Stimulated activated CD8-positive, alpha-beta memory T cell treated with anti-CD3 and anti-CD28 coated beads, Interleukin-7, amount 100 ng/mL, for 48 hours (primary cell): ENCODE data around the gene KLF14.
"Not testable (repeated sequence)": the region's sequence is repeated elsewhere in the genome, so short reads cannot be mapped to it uniquely, and the experiment has no call there.

Source experiments
- DNase-seq, 2 donors: peaks; one replicate each; pipeline ENCODE4 v3.0.0-alpha.2; 2020; ENCODE audit warnings: low read depth in 1 of 2; ENCODE audit errors: extremely low read depth in 1 of 2

KLF14 gene

DNA sequence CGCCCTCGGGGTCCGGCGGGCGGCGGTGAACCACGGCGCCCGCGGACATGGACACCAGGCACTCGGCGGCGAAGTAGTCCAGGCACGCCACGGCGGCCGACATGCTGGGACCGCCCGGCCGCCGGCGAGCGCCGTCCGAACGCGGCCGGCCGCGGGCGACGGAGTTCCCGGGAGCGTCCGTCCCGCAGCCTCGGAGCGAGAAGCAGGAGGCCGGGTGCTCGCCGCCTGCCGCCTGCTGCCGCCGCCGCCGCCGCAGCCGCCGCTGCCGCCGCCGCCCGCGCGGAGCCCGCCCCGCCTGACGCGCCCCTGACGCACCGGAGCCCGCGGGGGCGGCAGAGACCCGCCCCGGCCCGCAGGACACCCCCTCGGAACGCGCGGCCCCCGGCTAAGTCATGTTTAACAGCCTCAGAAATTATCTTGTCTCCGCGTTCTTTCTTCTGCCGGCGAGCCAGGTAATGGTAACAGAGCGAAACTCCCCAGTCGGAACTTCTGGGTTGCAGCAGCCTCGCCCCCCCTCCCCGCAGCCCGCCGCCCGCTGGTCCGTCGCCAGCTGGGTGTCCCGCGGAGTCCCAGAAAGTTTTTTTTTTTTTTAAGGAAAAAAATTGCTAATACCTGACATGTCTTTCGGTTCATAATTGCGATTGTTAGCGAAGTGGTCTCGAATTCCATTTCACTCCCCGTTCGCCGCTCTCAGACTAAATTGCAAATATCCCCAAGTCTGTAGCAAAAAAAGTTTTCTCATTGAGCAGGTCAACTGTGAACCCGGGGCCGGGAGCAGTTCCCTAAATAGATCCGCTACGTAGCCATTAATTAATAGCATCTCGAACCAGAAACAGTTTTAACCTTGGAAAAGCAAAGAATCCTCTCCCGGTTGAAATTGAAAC, at the start of gene KLF14:
Gene KLF14, minus strand, starts transcription at position 277 of the 884 bp plus-strand sequence. Its CDS starts 174 bp downstream, at position 103.
- DNase-seq, result no peak

DNA sequence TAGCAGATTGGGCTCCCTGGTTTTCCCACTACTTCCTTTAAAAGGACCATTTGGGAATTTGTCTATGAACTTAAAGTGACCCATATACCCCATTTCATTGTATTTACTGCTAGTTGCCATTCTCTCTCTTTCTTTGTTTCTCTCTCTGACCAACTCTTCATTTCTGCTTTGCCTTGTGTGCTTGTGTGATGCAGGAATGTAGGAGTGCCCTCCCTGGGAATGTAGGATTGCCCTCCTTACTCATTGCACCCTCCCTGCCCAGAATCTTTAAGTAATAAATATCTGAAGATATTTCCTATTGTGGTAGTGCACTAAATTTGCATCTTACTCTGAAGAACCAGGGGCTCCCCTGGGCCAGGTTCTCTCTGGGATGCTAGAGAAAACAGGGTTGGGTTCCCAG, 47.3 kb upstream of the KLF14 start:
- DNase-seq, result no peak

DNA sequence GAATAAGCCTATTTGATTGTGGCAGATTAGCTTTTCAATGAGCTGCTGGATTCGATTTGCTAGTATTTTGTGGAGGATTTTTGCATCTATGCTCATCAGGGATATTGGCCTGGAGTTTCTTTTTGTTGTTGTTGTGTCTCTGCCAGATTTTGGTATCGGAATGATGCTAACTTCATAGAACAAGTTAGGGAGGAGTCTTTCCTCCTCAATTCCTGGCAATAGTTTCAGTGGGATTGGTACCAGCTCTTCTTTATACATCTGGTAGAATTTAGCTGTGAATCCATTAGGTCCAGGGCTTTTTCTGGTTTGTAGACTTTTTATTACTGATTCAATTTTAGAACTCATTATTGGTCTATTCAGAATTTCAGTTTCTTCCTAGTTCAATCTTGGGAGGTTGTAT, 43.4 kb upstream of the KLF14 start:
- no peak for DNase-seq

DNA sequence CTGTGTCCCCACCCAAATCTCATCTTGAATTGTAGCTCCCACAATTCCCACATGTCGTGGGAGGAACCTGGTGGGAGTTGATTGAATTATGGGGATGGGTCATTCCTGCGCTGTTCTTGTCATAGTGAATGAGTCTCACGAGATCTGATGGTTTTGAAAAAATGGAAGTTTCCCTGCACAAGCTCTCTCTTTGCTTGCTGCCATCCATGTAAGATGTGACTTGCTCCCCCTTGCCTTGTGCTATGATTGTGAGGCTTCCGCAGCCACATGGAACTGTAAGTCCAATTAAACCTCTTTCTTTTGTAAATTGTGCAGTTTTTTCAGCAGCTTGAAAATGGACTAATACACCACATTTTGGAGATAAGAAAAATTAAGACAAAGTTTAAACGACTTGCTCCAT, 38.4 kb upstream of the KLF14 start:
- not testable (repeated sequence) for DNase-seq

GRCh38 chr7:130768854-130769253, 34.8 kb upstream of the KLF14 start:
- DNase-seq, result no peak

DNA sequence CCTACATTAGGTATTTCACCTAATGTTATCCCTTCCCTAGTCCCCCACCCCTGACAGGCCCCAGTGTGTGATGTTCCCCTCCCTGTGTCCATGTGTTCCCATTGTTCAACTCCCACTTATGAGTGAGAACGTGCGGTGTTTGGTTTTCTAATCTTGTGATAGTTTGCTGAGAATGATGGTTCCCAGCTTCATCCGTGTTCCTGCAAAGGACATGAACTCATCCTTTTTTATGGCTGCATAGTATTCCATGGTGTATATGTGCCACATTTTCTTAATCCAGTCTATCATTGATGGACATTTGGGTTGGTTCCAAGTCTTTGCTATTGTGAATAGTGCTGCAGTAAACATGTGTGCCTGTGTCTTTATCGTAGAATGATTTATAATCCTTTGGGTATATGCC, 30.6 kb upstream of the KLF14 start:
- DNase-seq, result not testable (repeated sequence)

GRCh38 chr7:130758429-130759056, 24.5 kb upstream of the KLF14 start:
- DNase-seq, result no peak

DNA sequence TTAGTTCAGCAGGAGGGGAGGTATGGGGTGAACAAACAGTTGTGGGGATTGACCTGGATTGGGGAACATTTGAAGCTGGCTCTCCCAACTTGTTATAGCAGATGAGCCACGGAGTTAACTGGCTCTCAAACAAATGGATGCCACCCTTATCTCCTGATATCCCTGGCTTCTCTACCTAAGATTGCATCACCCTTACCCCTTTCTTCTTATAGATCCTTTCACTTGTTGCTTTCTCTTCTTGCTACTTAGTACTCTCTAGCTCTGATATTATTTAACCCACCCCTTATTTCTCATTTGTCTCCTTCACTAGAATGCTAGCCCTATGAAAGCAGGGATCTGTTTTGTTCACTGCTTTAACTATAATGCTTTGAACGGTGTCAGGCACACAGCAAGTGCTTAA, 22.3 kb upstream of the KLF14 start:
- DNase-seq, result no peak

- no peak for DNase-seq
Measured at GRCh38 chr7:130752424-130752823, 18.4 kb upstream of the KLF14 start.

DNA sequence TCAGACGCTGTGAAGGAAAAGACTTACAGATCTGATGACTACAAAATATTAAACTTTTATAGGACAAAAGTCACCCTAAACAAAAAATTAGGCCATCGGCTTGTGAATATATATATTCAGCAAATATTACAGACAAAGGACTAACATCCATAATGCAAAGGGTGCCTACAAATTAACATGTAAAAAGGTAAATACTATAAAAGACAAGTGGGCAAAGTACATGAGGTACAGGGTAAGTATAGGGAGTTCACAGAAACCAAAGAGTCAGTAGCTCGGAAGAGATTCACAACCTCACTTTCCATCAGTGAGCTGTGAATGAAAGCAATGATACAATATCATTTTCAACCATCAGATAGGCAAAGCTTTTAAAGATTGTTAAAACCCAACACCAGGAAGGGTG, 16.7 kb upstream of the KLF14 start:
- DNase-seq, result no peak

GRCh38 chr7:130748531-130749389, 14.8 kb upstream of the KLF14 start:
- DNase-seq, result no peak

- no peak for DNase-seq
Measured at GRCh38 chr7:130741331-130741995, 7.5 kb upstream of the KLF14 start.

DNA sequence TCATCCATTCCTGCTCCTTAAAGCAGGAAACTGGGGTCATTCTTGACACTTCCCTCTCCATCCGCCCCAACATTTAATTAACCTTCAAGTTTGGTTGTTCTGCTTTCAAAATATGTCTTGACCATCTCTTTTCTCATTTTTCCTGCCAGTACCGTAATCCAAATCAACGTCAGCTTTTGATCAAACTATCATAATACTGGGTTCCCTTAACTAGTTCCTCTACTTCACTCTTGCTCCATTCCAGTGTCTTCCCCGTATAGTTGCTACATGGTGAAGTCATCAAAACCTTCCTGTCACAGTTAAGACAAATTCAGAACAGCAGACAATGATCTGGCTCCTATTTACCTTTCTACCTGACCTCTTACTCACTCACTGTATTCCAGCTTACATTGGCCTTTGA, 6.6 kb upstream of the KLF14 start:
- DNase-seq, result no peak

DNA sequence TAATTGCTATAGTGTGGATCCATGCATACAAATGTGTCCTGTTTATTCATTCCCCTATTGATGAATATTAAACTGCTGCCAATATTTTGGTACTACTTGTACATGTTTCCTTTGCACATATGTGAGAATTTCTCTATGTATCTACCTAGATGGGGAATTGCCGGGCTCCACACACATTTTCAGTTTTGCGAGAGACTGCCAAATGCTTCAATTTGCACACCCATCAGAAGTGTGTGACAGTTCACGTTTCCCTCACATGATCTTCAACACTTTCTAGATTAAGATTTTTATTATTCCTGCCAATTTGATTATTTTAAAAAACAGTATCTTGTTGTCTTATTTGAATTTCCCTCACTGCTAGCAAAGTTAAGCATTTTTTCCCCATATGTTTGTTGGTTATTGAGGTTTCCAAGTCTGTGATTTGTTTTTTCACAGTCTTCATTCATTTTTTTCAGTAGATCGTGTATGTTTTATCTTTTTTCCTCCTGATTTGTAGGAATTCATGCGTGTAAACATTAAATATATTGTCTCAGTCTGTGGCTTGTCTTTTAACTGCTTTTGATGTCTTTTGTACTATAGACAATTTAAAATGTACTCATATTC, 2.4 kb upstream of the KLF14 start:
- no peak for DNase-seq

DNA sequence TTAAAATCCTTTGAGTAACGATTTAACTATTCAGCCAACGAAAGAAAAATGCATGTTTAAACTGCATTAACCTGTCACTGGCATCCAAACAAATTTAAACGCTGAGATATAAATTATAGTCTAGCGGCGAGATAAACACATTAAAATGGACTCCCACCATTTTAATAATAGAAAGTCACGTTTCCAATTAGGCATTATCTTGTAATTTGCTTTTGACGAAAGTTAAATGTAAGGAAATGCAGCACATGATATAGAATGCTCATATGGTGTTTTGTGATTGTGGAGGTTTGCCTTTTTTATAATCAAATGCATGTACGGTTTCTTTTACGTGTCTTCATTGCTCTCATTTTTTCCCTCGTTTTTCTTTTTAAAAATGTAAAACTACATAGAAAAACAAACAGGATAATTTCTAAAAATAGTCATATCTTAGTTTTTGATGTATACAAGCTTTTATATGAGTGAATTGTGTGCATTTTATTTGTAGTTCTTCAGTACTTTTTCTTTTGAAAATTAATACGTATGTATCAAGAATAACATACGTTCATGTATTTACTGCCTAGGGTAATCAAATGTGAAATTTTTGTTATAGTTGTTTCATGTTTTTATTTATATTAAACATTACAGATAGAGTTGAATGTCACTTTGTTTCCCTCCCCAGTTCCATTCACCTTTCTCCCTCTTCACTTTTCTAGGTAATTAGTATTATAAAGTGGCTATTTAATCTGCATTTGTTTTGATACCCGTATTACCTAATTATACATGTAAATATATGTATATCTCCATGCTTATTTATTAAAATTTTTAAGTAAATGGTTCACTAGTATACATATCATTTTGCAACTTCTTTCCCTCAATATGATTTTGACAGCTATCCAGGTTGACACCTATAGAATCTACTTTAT, 1.1 kb upstream of the KLF14 start:
- no peak for DNase-seq

GRCh38 chr7:130732980-130733930, 752 bp downstream of the KLF14 start:
- DNase-seq, result no peak

DNA sequence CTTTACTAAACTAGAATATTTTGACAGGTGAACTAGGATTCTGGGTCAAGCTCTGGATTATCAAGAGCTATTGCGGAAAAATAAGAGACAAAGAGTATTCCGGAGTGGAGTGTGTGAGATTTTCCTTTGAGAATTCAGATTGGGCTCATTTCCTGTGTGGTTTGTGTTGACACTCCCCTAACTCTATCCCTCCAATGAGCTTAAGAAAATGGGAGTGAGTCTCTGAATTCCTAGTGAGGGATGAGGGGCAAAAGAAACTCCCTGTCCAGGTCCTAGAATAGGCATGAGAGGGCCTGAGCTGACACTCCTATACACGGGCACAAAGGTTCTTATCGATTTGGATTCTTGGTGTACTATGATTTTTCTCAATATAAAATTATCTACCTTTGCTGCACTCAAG, 10.2 kb downstream of the KLF14 start:
- DNase-seq, result no peak
